GM23338 (cell line): ENCODE results near the gene NCBP1. TPM values are rescaled to one million over a fixed set of nuclear protein-coding genes. Genes with fewer than 3 reads are reported as not detected.
A peak's percentile ranks its signal among the peaks of the same experiment; 100 is the strongest.

Experiments used
- ATAC-seq: fragments of 200-7000 bp; cut with Tn5 transposase; 3 replicates; pipeline ENCODE4 v1.9.1; 2020
- DNase-seq: peaks from one replicate; pipeline ENCODE4 v3.0.0-alpha.2; 2015; ENCODE audit warnings: low spot score
- H2AFZ ChIP-seq: fragments of 200-600 bp; sonication (generic); 2 replicates; pipeline ENCODE4 v1.8.0; 2016; ENCODE audit warnings: antibody characterized with exemption, mild to moderate bottlenecking, moderate library complexity
- H3F3A ChIP-seq: fragments of 200-600 bp; sonication (generic); replicated peaks from 2 replicates; pipeline ENCODE4 v1.8.0; 2017; ENCODE audit warnings: antibody characterized with exemption, mixed run types, low read depth
- H3K27ac ChIP-seq: fragments of 200-600 bp; sonication (generic); 2 replicates; pipeline ENCODE4 v1.6.1; 2016; ENCODE audit warnings: low read depth
- H3K27me3 ChIP-seq: fragments of 200-600 bp; sonication (generic); 2 replicates; pipeline ENCODE4 v1.8.0; 2016; ENCODE audit warnings: mild to moderate bottlenecking, mixed run types, moderate library complexity; ENCODE audit not compliant: insufficient read depth
- H3K36me3 ChIP-seq: fragments of 200-600 bp; sonication (generic); 2 replicates; pipeline ENCODE4 v1.8.0; 2016; ENCODE audit warnings: mild to moderate bottlenecking; ENCODE audit not compliant: insufficient read depth
- H3K4me1 ChIP-seq: fragments of 200-600 bp; sonication (generic); 2 replicates; pipeline ENCODE4 v1.8.0; 2016; ENCODE audit warnings: mild to moderate bottlenecking, moderate library complexity; ENCODE audit not compliant: insufficient read depth
- H3K4me2 ChIP-seq: fragments of 200-600 bp; sonication (generic); 2 replicates; pipeline ENCODE4 v1.7.1; 2017; ENCODE audit warnings: mixed run types
- H3K4me3 ChIP-seq: fragments of 200-600 bp; sonication (generic); 2 replicates; pipeline ENCODE4 v1.6.1; 2016; ENCODE audit warnings: mixed run types
- H3K79me2 ChIP-seq: fragments of 200-600 bp; sonication (generic); replicated peaks from 2 replicates; pipeline ENCODE4 v1.8.0; 2017; ENCODE audit warnings: mild to moderate bottlenecking; ENCODE audit not compliant: insufficient read depth
- H3K9me2 ChIP-seq: fragments of 200-600 bp; sonication (generic); 2 replicates; pipeline ENCODE4 v1.8.0; 2017; ENCODE audit not compliant: insufficient read depth
- H4K20me1 ChIP-seq: fragments of 200-600 bp; sonication (generic); replicated peaks from 2 replicates; pipeline ENCODE4 v1.8.0; 2017; ENCODE audit warnings: mild to moderate bottlenecking; ENCODE audit not compliant: insufficient read depth
- H3K27ac Mint-ChIP-seq: 2 replicates; pipeline ENCODE4 v1.8.0; 2020; ENCODE audit warnings: inconsistent platforms, mild to moderate bottlenecking, moderate library complexity, mixed read lengths
- H3K27me3 Mint-ChIP-seq: 3 replicates; pipeline ENCODE4 v1.8.0; 2022; ENCODE audit warnings: low read depth, mild to moderate bottlenecking, moderate library complexity, mixed read lengths, inconsistent platforms; ENCODE audit not compliant: insufficient read depth, poor library complexity
- H3K36me3 Mint-ChIP-seq: 3 replicates; pipeline ENCODE4 v1.8.0; 2021; ENCODE audit warnings: low read depth, mild to moderate bottlenecking, inconsistent platforms, moderate library complexity, mixed read lengths
- H3K4me1 Mint-ChIP-seq: 3 replicates; pipeline ENCODE4 v1.8.0; 2020; ENCODE audit warnings: mild to moderate bottlenecking, inconsistent platforms, mixed read lengths
- H3K4me3 Mint-ChIP-seq: 3 replicates; pipeline ENCODE4 v1.8.0; 2021; ENCODE audit warnings: moderate library complexity, mild to moderate bottlenecking, inconsistent platforms, mixed read lengths
- H3K9me3 Mint-ChIP-seq: 3 replicates; pipeline ENCODE4 v1.8.0; 2020; ENCODE audit warnings: moderate library complexity, mild to moderate bottlenecking, inconsistent platforms, mixed read lengths
- CREB1 ChIP-seq: fragments of 250-450 bp; sonication (Bioruptor Pico); IDR thresholded peaks from 2 replicates; pipeline ENCODE4 v1.5.0; 2020; ENCODE audit warnings: low read depth, mild to moderate bottlenecking, moderate library complexity
- EZH2 ChIP-seq: fragments of 200-600 bp; sonication (generic); IDR thresholded peaks from one replicate; pipeline ENCODE4 v1.8.0; 2017; ENCODE audit warnings: antibody characterized with exemption, mild to moderate bottlenecking, low read depth; ENCODE audit not compliant: unreplicated experiment
- EZH2phosphoT487 ChIP-seq: fragments of 200-600 bp; sonication (generic); IDR thresholded peaks from one replicate; pipeline ENCODE4 v1.8.1; 2018; ENCODE audit warnings: antibody characterized with exemption; ENCODE audit not compliant: unreplicated experiment
- JUNB ChIP-seq: IDR thresholded peaks from one replicate; pipeline ENCODE4 v1.6.1; 2016; ENCODE audit warnings: antibody characterized with exemption; ENCODE audit not compliant: unreplicated experiment
- NANOG ChIP-seq: IDR thresholded peaks from 2 replicates; pipeline ENCODE4 v1.6.1; 2016; ENCODE audit warnings: antibody characterized with exemption, borderline replicate concordance
- POLR2AphosphoS5 ChIP-seq: IDR thresholded peaks from 2 replicates; pipeline ENCODE4 v1.6.1; 2016; ENCODE audit warnings: antibody characterized with exemption, low read depth
- STAT1 ChIP-seq: IDR thresholded peaks from one replicate; pipeline ENCODE4 v1.6.1; 2016; ENCODE audit warnings: antibody characterized with exemption; ENCODE audit not compliant: unreplicated experiment
- ZNF114 ChIP-seq: fragments of 250-450 bp; sonication (Bioruptor Pico); IDR thresholded peaks from 2 replicates; pipeline ENCODE4 v1.5.0; 2020; ENCODE audit warnings: mild to moderate bottlenecking, moderate library complexity
- ZNF331 ChIP-seq: fragments of 250-450 bp; sonication (Bioruptor Pico); IDR thresholded peaks from 2 replicates; pipeline ENCODE4 v1.5.0; 2020; ENCODE audit warnings: low read depth, mild to moderate bottlenecking, moderate library complexity
- polyA plus RNA-seq: library from polyadenylated mRNA; unstranded; fragments of >200 nt; fragmentation: Nextera tagmentation; extraction: Ambion mirVana; gene quantifications from 2 replicates; pipeline ENCODE4 v1.2.1, GENCODE V29; 2016
- total RNA-seq: library from RNA; depleted of rRNA; stranded (reverse); fragments of >200 nt; shearing (Covaris generic); gene quantifications from 2 replicates; pipeline ENCODE4 v1.2.3, GENCODE V29; 2014
- TF ChIP-seq, protein P1 (sequence below), 2 experiments: fragments of 200-600 bp in 1 of 2; sonication (generic) in 1 of 2; conservative IDR thresholded peaks; 2 replicates each; pipeline versions ENCODE4 v1.5.1 to v1.6.1; 2016 to 2017; ENCODE audit warnings: antibody characterized with exemption in 2 of 2, low read depth in 2 of 2, mild to moderate bottlenecking in 2 of 2, moderate library complexity in 1 of 2
- TF ChIP-seq, protein P2 (sequence below): IDR thresholded peaks from 2 replicates; pipeline ENCODE4 v1.6.1; 2016; ENCODE audit warnings: antibody characterized with exemption
- TF ChIP-seq, protein P3 (sequence below): IDR thresholded peaks from one replicate; pipeline ENCODE4 v1.6.1; 2018; ENCODE audit warnings: antibody characterized with exemption; ENCODE audit not compliant: unreplicated experiment

The NCBP1 gene
- total and polyA plus RNA-seq, 2 experiments from 2014 or later = 43.9 to 60.2 TPM

DNA sequence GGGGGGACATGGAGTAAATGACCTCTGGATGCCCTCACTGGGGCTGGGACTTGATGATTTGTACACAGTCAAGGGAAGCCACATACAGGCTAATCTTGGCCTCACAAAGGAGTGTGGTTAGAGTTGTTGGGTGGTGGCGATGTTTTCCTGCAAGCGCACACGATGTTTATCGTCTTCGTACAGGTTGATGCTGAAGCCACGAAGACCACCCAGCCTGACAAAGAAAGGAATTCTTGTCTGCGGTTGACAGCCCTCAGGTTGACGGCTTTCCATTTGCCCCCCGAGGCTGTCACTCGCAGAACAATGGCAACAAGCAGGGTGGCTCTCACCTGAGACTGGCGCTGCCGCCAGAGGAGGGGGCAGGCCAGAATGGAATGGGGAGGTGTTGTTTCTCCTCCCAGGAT is 77.6 kb downstream of the NCBP1 start:
- peak overlapping the region; percentile 46 for H3K4me3 Mint-ChIP-seq
- Histone ChIP-seq H3K79me2 (no peaks in the 10 kb centered on the region), H3K4me3 (peak overlapping the region; percentile 37), H2AFZ (no peak overlapping the region), H3K27ac (no peak overlapping the region), H3F3A (no peaks in the 10 kb centered on the region), H3K4me1 (peaks cover 18% of the 10 kb centered on the region), H3K4me2 (peak overlapping the region; percentile 57), H4K20me1 (no peaks in the 10 kb centered on the region), H3K9me2 (no peaks in the 10 kb centered on the region), H3K36me3 (no peaks in the 10 kb centered on the region), H3K27me3 (no peaks in the 10 kb centered on the region)
- no peaks in the 10 kb centered on the region for H3K9me3 Mint-ChIP-seq
- H3K27me3 Mint-ChIP-seq = peaks cover 9% of the 10 kb centered on the region
- DNase-seq (peak; percentile 68), ATAC-seq (peak; percentile 83)
- no peak overlapping the region for H3K27ac Mint-ChIP-seq
- H3K4me1 Mint-ChIP-seq = peaks cover 14% of the 10 kb centered on the region
- no peaks in the 10 kb centered on the region for H3K36me3 Mint-ChIP-seq
- TF ChIP-seq CREB1 (CRISPR knock-in tag) (no peak), ZNF114 (no peak)
- TF ChIP-seq, protein P1, sequence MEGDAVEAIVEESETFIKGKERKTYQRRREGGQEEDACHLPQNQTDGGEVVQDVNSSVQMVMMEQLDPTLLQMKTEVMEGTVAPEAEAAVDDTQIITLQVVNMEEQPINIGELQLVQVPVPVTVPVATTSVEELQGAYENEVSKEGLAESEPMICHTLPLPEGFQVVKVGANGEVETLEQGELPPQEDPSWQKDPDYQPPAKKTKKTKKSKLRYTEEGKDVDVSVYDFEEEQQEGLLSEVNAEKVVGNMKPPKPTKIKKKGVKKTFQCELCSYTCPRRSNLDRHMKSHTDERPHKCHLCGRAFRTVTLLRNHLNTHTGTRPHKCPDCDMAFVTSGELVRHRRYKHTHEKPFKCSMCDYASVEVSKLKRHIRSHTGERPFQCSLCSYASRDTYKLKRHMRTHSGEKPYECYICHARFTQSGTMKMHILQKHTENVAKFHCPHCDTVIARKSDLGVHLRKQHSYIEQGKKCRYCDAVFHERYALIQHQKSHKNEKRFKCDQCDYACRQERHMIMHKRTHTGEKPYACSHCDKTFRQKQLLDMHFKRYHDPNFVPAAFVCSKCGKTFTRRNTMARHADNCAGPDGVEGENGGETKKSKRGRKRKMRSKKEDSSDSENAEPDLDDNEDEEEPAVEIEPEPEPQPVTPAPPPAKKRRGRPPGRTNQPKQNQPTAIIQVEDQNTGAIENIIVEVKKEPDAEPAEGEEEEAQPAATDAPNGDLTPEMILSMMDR (conservative IDR thresholded peaks at IDR 0.05; ENCODE audit: low read depth in 2 of 2) = 0 out of 4 replicates have a peak, but pooled peaks of 1 of the 2 experiments have one; percentile 2
- TF ChIP-seq, protein P2, sequence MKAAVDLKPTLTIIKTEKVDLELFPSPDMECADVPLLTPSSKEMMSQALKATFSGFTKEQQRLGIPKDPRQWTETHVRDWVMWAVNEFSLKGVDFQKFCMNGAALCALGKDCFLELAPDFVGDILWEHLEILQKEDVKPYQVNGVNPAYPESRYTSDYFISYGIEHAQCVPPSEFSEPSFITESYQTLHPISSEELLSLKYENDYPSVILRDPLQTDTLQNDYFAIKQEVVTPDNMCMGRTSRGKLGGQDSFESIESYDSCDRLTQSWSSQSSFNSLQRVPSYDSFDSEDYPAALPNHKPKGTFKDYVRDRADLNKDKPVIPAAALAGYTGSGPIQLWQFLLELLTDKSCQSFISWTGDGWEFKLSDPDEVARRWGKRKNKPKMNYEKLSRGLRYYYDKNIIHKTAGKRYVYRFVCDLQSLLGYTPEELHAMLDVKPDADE = no peak

- no peak overlapping the region; the same call in 1 of the 2 replicates for H3K4me2 ChIP-seq
- H3K27me3 Mint-ChIP-seq = peaks cover 12% of the 10 kb centered on the region
- ATAC-seq = no peak
- TF ChIP-seq POLR2AphosphoS5 = no peak
- no peak for TF ChIP-seq STAT1
- TF ChIP-seq EZH2 = no peak
- TF ChIP-seq EZH2phosphoT487 = no peak
- TF ChIP-seq NANOG = no peak
- TF ChIP-seq ZNF114 = no peak
- TF ChIP-seq CREB1 (CRISPR knock-in tag) = no peak
- TF ChIP-seq JUNB = no peak
- TF ChIP-seq, protein P2 = no peak
- TF ChIP-seq, protein P1 (conservative IDR thresholded peaks at IDR 0.05; ENCODE audit: low read depth in 2 of 2) = no peak
- TF ChIP-seq ZNF331 = no peak
- TF ChIP-seq, protein P3, sequence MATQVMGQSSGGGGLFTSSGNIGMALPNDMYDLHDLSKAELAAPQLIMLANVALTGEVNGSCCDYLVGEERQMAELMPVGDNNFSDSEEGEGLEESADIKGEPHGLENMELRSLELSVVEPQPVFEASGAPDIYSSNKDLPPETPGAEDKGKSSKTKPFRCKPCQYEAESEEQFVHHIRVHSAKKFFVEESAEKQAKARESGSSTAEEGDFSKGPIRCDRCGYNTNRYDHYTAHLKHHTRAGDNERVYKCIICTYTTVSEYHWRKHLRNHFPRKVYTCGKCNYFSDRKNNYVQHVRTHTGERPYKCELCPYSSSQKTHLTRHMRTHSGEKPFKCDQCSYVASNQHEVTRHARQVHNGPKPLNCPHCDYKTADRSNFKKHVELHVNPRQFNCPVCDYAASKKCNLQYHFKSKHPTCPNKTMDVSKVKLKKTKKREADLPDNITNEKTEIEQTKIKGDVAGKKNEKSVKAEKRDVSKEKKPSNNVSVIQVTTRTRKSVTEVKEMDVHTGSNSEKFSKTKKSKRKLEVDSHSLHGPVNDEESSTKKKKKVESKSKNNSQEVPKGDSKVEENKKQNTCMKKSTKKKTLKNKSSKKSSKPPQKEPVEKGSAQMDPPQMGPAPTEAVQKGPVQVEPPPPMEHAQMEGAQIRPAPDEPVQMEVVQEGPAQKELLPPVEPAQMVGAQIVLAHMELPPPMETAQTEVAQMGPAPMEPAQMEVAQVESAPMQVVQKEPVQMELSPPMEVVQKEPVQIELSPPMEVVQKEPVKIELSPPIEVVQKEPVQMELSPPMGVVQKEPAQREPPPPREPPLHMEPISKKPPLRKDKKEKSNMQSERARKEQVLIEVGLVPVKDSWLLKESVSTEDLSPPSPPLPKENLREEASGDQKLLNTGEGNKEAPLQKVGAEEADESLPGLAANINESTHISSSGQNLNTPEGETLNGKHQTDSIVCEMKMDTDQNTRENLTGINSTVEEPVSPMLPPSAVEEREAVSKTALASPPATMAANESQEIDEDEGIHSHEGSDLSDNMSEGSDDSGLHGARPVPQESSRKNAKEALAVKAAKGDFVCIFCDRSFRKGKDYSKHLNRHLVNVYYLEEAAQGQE = no peak
Observed at GRCh38 chr9:97714435-97714834, 80.8 kb downstream of the NCBP1 start.

More at GRCh38 chr9:97714435-97714834, 80.8 kb downstream of the NCBP1 start:
- Mint-ChIP-seq H3K4me3 (no peak overlapping the region), H3K36me3 (no peaks in the 10 kb centered on the region), H3K27ac (no peak overlapping the region), H3K9me3 (no peaks in the 10 kb centered on the region), H3K4me1 (peaks cover 14% of the 10 kb centered on the region)
- DNase-seq = no peak
- H3K27me3 ChIP-seq = no peaks in the 10 kb centered on the region
- H3K36me3 ChIP-seq = no peaks in the 10 kb centered on the region
- H3F3A ChIP-seq = no peaks in the 10 kb centered on the region
- H2AFZ ChIP-seq = no peak overlapping the region
- H3K4me3 ChIP-seq = no peak overlapping the region
- H3K27ac ChIP-seq = no peak overlapping the region
- H3K4me1 ChIP-seq = peaks cover 18% of the 10 kb centered on the region
- no peaks in the 10 kb centered on the region for H3K9me2 ChIP-seq
- no peaks in the 10 kb centered on the region for H3K79me2 ChIP-seq
- no peaks in the 10 kb centered on the region for H4K20me1 ChIP-seq
